ENCODE measurements around the gene SGTA.
"Not testable (repeated sequence)": the region's sequence is repeated elsewhere in the genome, so short reads cannot be mapped to it uniquely, and the experiment has no call there.

Gene SGTA

GRCh38 chr19:2726904-2727639 lies 56.0 kb downstream of the SGTA start:
- DNase-seq (ENCODE audit: low spot score), result no peak

DNA sequence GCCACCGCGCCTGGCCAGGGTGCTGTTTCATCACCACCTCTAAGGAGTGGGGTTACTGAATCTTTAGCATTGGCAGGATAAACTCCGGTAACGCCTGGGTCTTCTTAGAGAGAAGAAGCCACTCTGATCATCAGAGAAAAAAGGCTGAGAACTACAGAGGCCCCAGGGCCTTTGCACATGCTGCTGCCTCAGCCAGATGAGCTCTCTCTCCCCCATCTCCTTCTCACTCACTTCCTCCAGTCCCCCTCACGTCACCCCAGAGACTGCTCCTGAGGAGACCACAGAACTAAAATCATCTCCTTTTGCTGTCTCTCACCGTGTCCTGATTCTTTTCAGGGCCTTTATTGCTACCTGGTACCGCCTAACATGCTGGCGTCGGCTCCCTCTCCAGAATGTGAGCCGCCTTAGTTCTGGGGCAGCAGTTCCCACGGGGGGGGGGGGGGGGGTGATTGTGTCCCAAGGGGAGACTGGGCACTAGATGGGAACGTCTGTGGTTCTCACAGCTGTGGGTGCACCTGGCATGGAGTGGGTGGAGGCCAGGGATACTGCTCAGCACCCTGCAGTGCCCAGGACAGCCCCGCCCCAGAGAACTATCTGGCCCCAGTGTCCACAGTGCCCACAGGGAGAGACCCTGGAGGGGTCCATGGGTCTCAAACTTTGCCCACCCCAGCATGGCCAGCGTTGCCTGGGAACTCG lies 56.8 kb downstream of the SGTA start:
- DNase-seq (ENCODE audit: low spot score), result no peak

- no peak for DNase-seq (ENCODE audit: low spot score)
These were observed 58.9 kb downstream of the SGTA start for GRCh38 chr19:2724148-2724557.

- DNase-seq (ENCODE audit: low spot score), result no peak
These were observed 59.3 kb downstream of the SGTA start for GRCh38 chr19:2723747-2724146.

DNA sequence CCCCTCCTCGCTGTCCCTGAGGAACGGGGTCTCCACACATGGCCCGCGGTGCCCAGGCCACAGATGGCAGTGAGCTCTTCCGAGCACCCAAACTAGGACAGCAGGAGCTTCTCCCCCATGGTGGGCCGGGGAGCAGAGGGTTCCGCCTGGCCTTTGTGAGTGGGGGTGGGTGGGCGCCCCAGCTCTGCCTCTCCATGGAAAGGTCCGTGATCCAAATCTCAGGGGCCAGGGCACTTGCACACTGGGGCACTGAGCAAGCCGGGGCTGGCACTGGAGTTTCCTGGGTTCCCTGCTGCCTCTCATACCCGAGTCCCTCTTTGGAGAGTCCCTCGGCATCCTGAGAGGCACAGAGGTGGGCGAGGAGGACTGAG lies 59.7 kb downstream of the SGTA start:
- DNase-seq (ENCODE audit: low spot score), result no peak

GRCh38 chr19:2722541-2723344 lies 60.3 kb downstream of the SGTA start:
- peak; percentile 39 for DNase-seq (ENCODE audit: low spot score)

DNA sequence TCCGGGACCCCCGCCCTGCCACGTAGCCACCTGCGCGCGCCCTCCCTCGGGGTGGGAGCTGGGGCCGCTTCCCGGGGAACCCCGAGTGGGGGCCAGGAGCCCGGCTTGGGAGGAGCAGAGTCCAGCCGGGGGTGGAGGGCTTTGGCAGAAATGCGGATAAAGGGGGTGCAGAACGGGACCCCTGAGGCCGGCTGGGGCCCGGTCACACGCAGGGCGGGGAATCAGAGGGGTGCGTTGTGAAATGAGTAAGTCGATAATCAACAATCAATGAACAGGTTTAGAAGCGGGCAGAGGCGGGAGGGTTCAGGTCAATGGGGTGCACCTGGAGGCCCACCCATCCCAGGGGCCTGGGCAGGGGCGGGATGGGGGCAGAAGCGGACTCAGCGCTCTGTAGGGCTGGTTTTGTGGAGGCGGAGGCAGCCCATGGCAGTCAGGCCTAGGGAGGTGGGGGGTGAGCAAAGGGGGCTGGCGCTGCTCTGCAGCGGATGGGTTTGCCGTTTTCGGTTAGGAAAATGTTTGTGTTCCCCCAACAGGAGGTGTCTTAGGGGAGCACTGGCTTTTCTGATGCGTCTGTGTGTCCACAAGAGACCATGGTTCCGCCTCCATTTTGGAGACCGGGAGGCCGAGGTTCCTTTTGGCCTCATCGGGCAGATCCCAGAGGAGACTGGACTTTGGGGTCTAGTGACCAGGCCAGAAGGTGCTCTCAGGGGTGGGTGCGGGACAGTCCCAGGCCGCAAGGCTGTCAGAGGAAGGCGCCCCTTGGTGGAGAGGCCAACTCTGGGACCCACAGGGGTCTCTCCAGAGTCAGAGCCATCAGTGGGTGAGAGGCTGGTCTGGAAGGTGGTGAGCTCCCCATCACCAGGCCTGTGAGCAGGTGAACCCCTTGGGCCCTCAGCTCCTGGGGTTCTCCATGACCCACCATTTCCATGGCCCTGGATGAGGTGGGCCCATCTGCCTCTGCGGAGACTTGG lies 61.2 kb downstream of the SGTA start:
- no peak for DNase-seq (ENCODE audit: low spot score)

DNA sequence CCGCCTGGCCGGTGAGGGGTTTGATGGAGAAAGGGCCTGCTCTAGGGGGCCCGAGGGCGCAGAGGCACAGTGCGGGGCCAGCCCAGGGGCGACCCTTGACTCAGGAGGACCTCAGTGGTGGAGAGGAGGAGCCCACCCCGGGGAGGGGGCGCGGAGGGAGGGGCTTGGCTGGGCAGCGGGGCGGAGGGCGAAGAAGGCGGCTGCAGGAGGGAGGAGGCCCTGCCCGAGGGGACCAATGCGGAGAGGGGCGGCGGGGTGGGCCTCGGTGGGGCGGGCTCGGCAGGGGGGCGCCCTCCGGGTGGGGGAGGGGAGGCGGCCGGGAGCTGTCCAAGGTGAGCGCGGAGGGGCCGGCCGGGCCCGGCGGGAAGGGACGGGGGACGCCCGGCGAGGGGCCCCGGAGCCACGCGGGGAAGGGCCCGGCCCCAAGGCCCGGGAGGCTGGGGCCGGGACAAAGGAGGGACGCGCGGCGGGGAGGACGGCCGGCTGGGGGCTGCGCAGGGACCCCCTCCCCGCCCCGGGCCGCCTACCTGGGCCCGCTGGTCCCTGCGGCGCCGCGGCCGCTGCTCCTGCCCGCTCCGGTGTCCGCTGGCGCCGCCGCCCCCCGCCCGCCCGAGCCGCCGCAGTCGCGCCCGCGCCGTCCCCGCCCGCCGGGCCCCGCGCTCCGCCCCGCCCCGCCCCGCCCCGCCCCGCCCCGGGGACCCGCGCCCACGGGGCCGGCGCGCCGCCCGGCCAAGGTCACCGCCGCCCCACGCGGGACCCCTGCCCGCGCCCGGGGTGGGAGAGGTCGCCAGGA lies 62.1 kb downstream of the SGTA start, which contains the start of gene DIRAS1:
TSS of gene DIRAS1 (minus strand) at position 596 of the 793 bp plus-strand sequence. CDS start 3,566 bp downstream, outside the sequence.
- no peak for DNase-seq (ENCODE audit: low spot score)

DNA sequence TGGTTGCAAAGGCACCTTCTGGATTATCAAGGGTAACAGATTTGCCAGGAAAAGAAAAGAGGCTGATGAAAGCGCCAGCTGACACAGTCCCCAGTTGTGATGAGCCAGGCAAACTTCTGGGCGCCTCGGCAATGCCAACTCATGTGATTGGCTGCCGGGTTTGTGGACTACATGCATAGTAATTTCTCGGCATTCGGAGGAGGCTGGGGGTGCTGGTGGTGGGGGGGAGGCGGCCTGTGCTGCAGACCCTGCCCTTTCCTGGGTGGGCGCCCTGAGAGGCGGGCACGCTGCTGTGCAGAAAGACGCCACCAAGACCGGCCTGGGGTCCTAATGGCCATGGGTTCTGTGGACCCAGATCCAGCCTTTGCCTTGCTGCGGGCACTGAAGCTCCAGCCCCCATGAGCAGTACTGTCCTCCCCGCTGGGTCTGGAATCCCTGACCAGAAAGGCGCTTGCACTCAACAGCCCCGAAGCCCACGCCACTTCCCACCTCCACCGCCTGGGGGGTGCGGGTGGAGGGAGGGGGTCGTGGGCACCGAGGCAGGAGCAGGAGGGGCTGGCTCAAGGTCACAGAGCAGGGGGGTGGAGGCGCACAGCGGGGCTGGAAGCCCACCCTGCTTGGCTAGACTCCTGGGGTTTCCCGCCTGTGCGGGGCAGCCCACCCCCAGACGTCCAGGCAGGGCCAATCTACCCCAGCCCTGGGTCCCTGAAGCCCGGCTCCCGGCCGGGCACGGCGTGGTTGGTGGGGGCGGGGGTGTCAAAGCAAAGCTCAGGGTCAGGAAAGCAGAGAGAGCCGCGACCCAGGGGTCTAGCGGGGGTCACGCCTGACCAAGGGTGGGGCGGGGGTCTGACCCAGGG lies 62.9 kb downstream of the SGTA start:
- peak; percentile 52 for DNase-seq (ENCODE audit: low spot score)

DNA sequence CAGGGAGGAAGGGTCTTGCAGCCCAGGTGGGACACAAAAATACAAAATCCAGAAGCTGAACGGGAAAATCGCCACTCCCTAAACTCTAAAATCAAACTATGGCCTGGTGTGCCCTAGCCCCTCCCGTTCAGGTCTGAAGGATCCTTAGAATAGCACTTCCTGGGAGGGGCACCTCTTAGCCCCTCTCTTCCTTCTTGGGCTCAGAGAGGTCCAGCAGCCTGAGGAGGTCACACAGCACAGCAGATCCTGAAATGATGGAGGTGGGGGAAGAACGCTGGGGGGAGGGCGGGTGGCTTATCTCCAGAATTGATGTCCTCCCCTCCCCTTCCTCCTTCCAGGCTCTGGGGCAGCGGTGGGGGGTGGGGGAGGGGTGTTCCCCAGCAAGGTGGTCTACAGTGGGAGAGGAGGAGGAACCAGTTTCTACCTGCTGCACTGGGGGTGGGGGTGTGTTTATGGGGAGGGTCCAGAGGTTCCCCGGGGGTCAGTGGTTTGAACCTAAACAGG lies 63.8 kb downstream of the SGTA start:
- no peak for DNase-seq (ENCODE audit: low spot score)

DNA sequence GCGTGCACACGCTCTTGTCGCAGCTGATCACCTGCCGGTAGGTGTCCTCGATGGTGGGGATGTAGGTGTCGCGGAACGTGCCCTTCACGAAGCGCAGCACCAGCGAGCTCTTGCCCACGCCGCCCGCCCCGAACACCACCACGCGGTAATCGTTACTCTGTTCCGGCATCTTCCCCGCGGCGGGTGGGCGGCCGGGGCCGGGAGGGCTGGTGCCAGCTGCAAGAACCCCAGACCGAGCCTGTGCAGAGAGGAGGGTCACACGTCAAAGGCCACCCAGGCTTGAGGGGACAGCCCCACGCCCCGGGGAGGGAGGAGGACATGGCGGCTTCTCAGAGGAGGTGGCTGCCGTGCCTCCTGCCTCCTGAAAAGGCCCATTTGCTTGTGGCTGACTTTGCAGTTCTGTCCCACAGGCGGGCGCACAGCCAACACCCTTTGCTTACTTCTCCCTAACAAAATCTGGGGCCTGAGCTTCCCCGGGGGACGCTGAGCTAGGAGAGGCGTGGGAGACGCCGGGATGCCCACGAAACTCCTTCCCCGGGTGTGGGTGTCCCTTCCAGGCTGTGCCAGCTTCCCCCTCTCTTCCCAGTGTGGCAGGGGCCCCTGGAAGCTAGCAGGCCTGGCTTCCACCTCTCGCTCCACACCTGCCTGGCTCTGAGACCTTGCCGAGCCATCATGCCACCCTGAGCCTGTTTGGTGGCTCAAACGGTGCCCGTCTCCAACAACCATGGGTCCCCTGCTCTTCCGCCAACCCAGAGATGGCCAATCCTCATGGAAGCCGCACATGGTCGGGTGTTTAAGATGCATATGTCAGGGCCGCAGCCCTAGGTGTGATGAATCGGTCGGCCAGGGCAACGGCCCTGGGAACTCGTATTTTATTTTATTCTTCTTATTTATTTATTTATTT lies 65.2 kb downstream of the SGTA start:
- no peak for DNase-seq (ENCODE audit: low spot score)

- no peak for DNase-seq (ENCODE audit: low spot score)
These were observed 66.1 kb downstream of the SGTA start for GRCh38 chr19:2716722-2717637.

GRCh38 chr19:2716275-2716650 lies 66.8 kb downstream of the SGTA start:
- no peak for DNase-seq (ENCODE audit: low spot score)

DNA sequence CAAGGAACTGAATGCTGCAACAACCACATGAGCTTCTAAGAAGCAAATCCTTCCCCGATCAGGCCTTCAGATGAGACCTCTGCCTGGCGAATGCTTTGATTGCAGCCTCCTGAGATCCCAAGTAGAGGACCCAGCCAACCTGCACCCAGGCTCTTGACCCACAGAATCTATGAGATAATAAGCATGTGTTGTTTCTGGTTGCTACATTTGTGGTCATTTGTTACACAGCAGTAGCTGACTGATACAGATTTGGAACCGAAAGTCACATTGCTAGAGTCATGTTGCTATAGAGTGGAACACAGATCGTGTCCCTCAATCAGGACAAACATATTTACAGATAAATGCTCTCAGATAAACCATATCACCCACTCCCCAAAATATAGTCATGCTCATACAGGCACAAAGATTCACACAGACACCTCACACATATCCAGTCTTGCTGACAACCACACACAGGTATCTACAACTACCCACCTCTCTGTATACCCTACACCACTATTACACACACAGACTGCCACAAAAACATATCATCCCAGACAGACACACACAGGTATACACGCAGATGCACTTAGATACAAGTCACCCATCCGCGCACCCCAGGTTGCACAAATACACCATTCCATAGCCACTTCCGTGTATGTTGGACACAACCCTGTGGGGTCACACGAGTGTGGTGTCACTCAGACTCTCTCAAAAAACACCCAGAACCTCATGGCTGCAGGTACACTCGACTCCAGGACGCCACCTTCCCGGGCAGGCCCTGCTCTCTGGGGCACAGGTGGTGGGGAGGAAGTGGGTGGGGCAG lies 67.4 kb downstream of the SGTA start:
- no peak for DNase-seq (ENCODE audit: low spot score)

DNA sequence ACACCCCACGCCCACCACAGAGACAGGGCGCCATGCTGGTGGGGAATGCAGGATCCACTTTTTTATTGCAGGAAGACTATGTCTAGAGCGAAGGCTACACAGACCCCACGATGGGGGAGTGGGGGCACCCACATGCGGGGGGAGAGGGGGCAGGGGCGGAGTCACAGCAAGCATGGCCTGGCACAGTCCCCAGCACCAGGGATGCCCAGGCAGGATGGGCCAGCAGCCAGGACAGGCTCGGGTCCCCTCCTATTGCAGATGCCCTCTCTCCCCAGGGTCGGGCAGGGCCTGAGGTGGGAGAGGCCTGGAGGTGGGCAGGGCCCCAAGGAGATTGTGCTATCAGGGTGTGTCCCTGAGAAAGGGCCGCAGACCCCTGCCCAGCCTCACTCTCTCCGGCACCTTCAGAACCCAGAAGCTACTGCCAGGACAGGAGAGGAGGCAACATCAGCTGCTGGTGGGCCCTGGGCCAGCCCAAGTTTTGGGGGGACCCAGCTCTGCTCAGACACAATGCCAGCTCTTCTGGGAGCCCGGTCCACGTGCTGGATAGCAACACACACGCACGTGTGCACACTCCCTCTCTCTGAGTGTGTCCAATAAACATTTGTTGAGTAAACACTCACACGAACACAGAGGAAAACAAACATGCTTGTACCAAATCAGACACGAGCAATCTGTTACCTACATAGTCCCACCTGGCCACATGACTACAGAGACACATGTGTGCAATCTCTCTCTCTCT lies 68.4 kb downstream of the SGTA start:
- no peak for DNase-seq (ENCODE audit: low spot score)

DNA sequence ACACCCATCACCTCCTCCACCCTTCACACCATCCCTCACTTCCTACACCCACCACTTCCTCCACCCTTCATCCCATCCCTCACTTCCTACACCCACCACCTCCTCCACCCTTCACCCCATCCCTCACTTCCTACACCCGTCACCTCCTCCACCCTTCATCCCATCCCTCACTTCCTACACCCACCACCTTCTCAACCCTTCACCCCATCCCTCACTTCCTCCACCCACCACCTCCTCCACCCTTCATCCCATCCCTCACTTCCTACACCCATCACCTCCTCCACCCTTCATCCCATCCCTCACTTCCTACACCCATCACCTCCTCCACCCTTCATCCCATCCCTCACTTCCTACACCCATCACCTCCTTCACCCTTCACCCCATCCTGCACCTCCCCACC lies 69.0 kb downstream of the SGTA start:
- DNase-seq (ENCODE audit: low spot score), result not testable (repeated sequence)
